GM23338 (cell line): ENCODE measurements around the gene SLC25A48. TPM values are rescaled to one million over a fixed set of nuclear protein-coding genes. Genes with fewer than 3 reads are reported as not detected.

ENCODE experiments used
- CREB1 ChIP-seq: fragments of 250-450 bp; sonication (Bioruptor Pico); IDR thresholded peaks from 2 replicates; pipeline ENCODE4 v1.5.0; 2020; ENCODE audit warnings: low read depth, mild to moderate bottlenecking, moderate library complexity
- EZH2 ChIP-seq: fragments of 200-600 bp; sonication (generic); IDR thresholded peaks from one replicate; pipeline ENCODE4 v1.8.0; 2017; ENCODE audit warnings: antibody characterized with exemption, mild to moderate bottlenecking, low read depth; ENCODE audit not compliant: unreplicated experiment
- EZH2phosphoT487 ChIP-seq: fragments of 200-600 bp; sonication (generic); IDR thresholded peaks from one replicate; pipeline ENCODE4 v1.8.1; 2018; ENCODE audit warnings: antibody characterized with exemption; ENCODE audit not compliant: unreplicated experiment
- JUNB ChIP-seq: IDR thresholded peaks from one replicate; pipeline ENCODE4 v1.6.1; 2016; ENCODE audit warnings: antibody characterized with exemption; ENCODE audit not compliant: unreplicated experiment
- NANOG ChIP-seq: IDR thresholded peaks from 2 replicates; pipeline ENCODE4 v1.6.1; 2016; ENCODE audit warnings: antibody characterized with exemption, borderline replicate concordance
- POLR2AphosphoS5 ChIP-seq: IDR thresholded peaks from 2 replicates; pipeline ENCODE4 v1.6.1; 2016; ENCODE audit warnings: antibody characterized with exemption, low read depth
- REST ChIP-seq: IDR thresholded peaks from one replicate; pipeline ENCODE4 v1.6.1; 2018; ENCODE audit warnings: antibody characterized with exemption; ENCODE audit not compliant: unreplicated experiment
- STAT1 ChIP-seq: IDR thresholded peaks from one replicate; pipeline ENCODE4 v1.6.1; 2016; ENCODE audit warnings: antibody characterized with exemption; ENCODE audit not compliant: unreplicated experiment
- ZNF462 ChIP-seq: fragments of 250-450 bp; sonication (Bioruptor Pico); IDR thresholded peaks from 2 replicates; pipeline ENCODE4 v1.5.0; 2020; ENCODE audit warnings: mild to moderate bottlenecking, moderate library complexity
- polyA plus RNA-seq: library from polyadenylated mRNA; unstranded; fragments of >200 nt; fragmentation: Nextera tagmentation; extraction: Ambion mirVana; gene quantifications from 2 replicates; pipeline ENCODE4 v1.2.1, GENCODE V29; 2016
- total RNA-seq: library from RNA; depleted of rRNA; stranded (reverse); fragments of >200 nt; shearing (Covaris generic); gene quantifications from 2 replicates; pipeline ENCODE4 v1.2.3, GENCODE V29; 2014

Gene SLC25A48
- total and polyA plus RNA-seq, 2 experiments from 2014 or later: 1.1 to 1.5 TPM

- no peak for TF ChIP-seq ZNF462 (CRISPR knock-in tag)
- no peak for TF ChIP-seq CREB1 (CRISPR knock-in tag)
- no peak for TF ChIP-seq STAT1
- TF ChIP-seq EZH2: no peak
- no peak for TF ChIP-seq JUNB
- no peak for TF ChIP-seq POLR2AphosphoS5
- no peak for TF ChIP-seq REST
- no peak for TF ChIP-seq NANOG
- no peak for TF ChIP-seq EZH2phosphoT487
Measured at GRCh38 chr5:135894276-135894675, 59.8 kb downstream of the SLC25A48 start (continued).
